Ishikawa (cell line): ENCODE measurements around the gene CACNA1H.

Experiments
- CREB1 ChIP-seq: IDR thresholded peaks from 2 replicates; pipeline ENCODE4 v1.6.1; 2012; ENCODE audit warnings: low read depth
- MAX ChIP-seq: IDR thresholded peaks from 2 replicates; pipeline ENCODE4 v1.6.1; 2012
- RAD21 ChIP-seq: IDR thresholded peaks from 2 replicates; pipeline ENCODE4 v1.6.1; 2012; ENCODE audit warnings: low read depth
- TAF1 ChIP-seq: IDR thresholded peaks from 2 replicates; pipeline ENCODE4 v1.6.1; 2012; ENCODE audit warnings: low read depth, mild to moderate bottlenecking

GRCh38 chr16:1264345-1265089 lies 111.6 kb downstream of the CACNA1H start:
- TF ChIP-seq CREB1 (no peak), MAX (no peak), RAD21 (no peak), TAF1 (no peak)
